HG02970 (cell line): ENCODE results near the gene ODAM.
"Not testable (repeated sequence)": the region's sequence is repeated elsewhere in the genome, so short reads cannot be mapped to it uniquely, and the experiment has no call there.

Source experiments
- ATAC-seq: cut with Tn5 transposase; IDR thresholded peaks from one replicate; pipeline ENCODE4 v1.9.1; 2021; ENCODE audit warnings: mild to moderate bottlenecking, moderate library complexity, moderate number of reproducible peaks; ENCODE audit not compliant: unreplicated experiment, low FRiP score

The ODAM gene

DNA sequence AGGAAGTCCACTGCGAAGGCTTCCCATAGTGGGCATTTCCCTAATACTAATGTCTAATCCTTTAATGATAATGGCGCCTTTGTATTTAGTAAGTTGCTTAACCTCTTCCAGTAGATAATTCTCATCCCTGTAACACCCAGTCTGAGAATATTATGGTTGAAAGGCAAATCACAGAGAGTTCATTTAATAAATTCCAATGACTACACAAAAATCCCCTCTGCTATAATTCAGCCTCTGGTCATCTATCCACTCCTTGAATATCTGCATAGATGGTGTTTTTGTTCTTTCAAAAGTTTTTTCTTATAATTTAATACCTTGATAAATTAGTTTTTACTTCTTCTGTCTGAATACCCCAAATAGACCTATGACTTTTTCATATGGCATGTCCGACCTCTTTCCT, 25.9 kb downstream of the ODAM start:
- not testable (repeated sequence) for ATAC-seq

- ATAC-seq: not testable (repeated sequence)
Measured at GRCh38 chr4:70221818-70222217, 26.3 kb downstream of the ODAM start.

- ATAC-seq: no peak
Measured at GRCh38 chr4:70225824-70226223, 30.3 kb downstream of the ODAM start, which contains the start of gene FDCSP. Gene FDCSP (plus strand): TSS chr4:70226124. CDS start chr4:70231195, 5,071 bp downstream.

DNA sequence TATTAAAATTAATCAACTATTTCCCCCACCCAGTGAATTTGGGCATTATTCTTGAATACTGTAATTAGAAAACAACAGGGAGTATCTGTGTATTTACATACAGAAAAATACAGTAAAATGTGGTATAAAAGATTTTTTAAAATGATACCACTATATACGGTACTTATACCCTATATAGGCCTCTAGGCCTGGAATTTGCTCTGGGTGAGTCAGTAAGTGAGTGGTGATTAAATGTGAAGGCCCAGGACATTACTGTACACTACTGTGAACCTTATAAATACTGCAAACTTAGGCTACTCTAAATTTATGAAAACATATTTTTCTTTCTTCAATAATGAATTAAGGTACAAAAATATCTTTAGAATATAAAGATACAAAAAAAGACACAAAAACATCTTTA, 40.6 kb downstream of the ODAM start:
- ATAC-seq: no peak

- ATAC-seq: no peak
Measured at GRCh38 chr4:70239131-70239883, 43.8 kb downstream of the ODAM start.

DNA sequence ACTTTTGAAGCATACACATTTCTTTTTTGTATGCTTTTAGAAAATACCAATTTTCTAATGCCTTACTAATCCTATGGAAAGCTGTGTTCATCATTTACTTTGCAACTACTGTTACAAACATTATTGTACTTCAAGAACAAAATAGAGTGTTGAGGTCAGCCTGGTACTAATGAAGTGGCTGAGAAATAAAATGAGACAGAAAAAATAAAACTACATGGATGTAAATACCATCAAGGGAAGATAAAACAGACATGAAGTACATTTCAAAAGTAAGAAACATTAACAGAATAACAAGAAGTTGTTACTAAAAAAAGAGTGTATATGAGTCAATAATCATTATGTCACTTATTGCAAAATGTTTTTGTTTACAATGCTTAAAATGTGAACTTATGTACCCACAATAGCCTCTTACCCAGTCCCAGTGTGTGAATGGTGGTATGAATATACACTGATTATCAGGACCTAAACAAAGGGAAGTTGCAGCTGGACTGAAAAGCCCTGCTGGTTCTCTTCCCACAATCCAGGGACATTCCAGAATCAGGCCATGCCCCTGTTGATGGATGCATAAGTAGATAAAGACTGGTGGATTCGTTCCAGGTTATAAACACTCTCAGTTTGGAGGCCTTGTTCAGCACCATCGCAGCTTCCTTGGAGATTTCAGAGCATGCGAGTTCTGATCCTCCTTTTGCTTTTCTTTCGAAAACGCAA, 44.5 kb downstream of the ODAM start:
- no peak for ATAC-seq

DNA sequence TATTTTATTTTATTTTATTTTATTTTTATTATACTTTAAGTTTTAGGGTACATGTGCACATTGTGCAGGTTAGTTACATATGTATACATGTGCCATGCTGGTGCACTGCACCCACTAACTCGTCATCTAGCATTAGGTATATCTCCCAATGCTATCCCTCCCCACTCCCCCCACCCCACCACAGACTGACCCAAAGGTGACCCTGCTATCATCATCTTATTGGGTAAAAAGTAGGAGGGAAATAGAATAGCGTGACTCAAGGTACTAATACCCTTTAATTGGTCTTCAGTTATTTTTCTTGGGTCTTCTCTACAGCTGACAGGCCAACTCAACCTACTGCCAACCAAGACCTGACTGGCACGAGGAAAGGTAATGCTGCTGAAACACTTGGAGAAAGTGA, 46.8 kb downstream of the ODAM start, which contains the start of gene CSN3:
CSN3 (plus strand) TSS at position 301 of the 400 bp plus-strand sequence. CDS start 2,223 bp downstream, outside the sequence.
- ATAC-seq: not testable (repeated sequence)

GRCh38 chr4:70243091-70243490, 47.6 kb downstream of the ODAM start:
- no peak for ATAC-seq

DNA sequence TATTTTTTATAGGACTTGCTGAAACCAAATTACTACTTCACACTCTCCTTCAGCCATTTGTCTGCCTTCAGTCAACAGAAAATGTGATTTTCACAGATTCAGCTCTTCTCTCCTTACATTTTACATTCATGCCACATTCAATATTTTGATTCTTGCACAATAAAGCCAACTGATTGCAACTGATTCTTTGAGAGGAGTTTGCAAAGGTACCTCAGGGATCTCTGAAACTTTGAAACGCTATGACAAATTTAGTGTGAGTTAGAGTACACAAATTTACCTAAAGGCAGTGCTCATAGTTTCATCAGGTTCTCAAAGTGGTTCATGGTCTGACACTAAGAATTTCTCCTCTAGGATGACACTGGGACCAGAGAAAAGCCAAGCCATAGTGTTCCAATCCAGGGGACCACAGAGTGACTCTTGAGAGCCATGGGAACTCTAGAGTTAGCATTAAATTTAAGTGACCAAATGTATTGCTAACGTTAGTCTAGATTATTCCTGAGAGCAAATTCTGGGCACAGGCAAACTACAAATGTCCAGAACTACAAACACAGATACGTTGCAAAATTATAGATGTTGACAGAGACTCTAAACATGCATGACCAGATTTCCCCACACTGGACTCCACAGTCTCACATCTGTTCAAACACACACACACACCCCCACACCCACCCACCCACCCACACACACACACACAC, 55.9 kb downstream of the ODAM start:
- no peak for ATAC-seq

DNA sequence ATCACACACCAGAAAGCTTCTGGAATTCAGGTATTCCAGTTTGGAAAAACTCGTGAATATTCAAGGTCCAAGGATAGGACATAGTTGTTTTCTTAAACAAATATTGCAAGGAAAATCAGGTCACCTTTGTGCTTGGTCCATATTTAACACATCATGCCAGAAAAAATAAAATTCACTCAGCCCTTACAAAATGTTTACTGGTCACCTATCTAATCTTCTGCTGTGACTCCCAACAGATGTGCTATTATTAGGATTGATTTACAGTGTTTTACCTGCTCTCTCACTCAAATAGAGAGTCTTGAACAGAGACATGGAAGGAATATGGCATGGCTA, 56.4 kb downstream of the ODAM start:
- no peak for ATAC-seq
